ENCODE measurements around the gene IGSF22. TPM values are rescaled to one million over a fixed set of nuclear protein-coding genes. Genes with fewer than 3 reads are reported as not detected.

The IGSF22 gene
- total RNA-seq, 2 experiments from 2014 or later = 0.35 to 0.64 TPM

- CTCF ChIA-PET = interaction anchor here (0.8 to 1.9 kb wide), 6 partner anchors 9 to 25 kb away, joined by 3 to 6 read pairs (median 4); no protein-coding TSS in a partner anchor
- ATAC-seq = no peak
- Mint-ChIP-seq H3K9me3 (ENCODE audit: low read depth) (no peaks in the 10 kb centered on the region), H3K36me3 (no peaks in the 10 kb centered on the region), H3K4me1 (peaks cover 16% of the 10 kb centered on the region), H3K27me3 (peaks cover 41% of the 10 kb centered on the region), H3K4me3 (no peak overlapping the region), H3K27ac (no peak overlapping the region)
- no peak for DNase-seq
Observed at GRCh38 chr11:18704045-18704645, 21.8 kb downstream of the IGSF22 start.

- Mint-ChIP-seq H3K4me1 (peaks cover 18% of the 10 kb centered on the region), H3K4me3 (no peak overlapping the region), H3K36me3 (no peaks in the 10 kb centered on the region), H3K27me3 (peaks cover 37% of the 10 kb centered on the region), H3K27ac (no peak overlapping the region), H3K9me3 (ENCODE audit: low read depth) (no peaks in the 10 kb centered on the region)
- DNase-seq (no peak), ATAC-seq (no peak)
- CTCF ChIA-PET = interaction anchor here (0.9 to 1.9 kb wide), 3 partner anchors 10 to 19 kb away, joined by 3 to 6 read pairs (median 5); no protein-coding TSS in a partner anchor
Observed at GRCh38 chr11:18703001-18703763, 22.8 kb downstream of the IGSF22 start.

GRCh38 chr11:18701614-18702216 lies 24.3 kb downstream of the IGSF22 start:
- ATAC-seq = no peak

GRCh38 chr11:18700872-18701271 lies 25.1 kb downstream of the IGSF22 start:
- H3K4me1 Mint-ChIP-seq = peaks cover 13% of the 10 kb centered on the region
- H3K27me3 Mint-ChIP-seq = peaks cover 21% of the 10 kb centered on the region
- H3K36me3 Mint-ChIP-seq = no peaks in the 10 kb centered on the region
- no peaks in the 10 kb centered on the region for H3K9me3 Mint-ChIP-seq (ENCODE audit: low read depth)
- no peak overlapping the region for H3K27ac Mint-ChIP-seq
- no peak overlapping the region for H3K4me3 Mint-ChIP-seq
- CTCF ChIA-PET = interaction anchor here (1.0 to 1.4 kb wide), 2 partner anchors 21 to 24 kb away, joined by 3 to 4 read pairs; no protein-coding TSS in a partner anchor
- ATAC-seq (no peak), DNase-seq (no peak)

More at GRCh38 chr11:18701614-18702216, 24.3 kb downstream of the IGSF22 start:
- Mint-ChIP-seq H3K36me3 (no peaks in the 10 kb centered on the region), H3K9me3 (ENCODE audit: low read depth) (no peaks in the 10 kb centered on the region), H3K4me1 (peaks cover 17% of the 10 kb centered on the region), H3K27ac (no peak overlapping the region), H3K4me3 (no peak overlapping the region), H3K27me3 (peaks cover 25% of the 10 kb centered on the region)
- no peak for DNase-seq
- CTCF ChIA-PET = interaction anchor here (0.9 to 1.0 kb wide), 2 partner anchors 20 to 29 kb away, joined by 4 read pairs; no protein-coding TSS in a partner anchor

DNA sequence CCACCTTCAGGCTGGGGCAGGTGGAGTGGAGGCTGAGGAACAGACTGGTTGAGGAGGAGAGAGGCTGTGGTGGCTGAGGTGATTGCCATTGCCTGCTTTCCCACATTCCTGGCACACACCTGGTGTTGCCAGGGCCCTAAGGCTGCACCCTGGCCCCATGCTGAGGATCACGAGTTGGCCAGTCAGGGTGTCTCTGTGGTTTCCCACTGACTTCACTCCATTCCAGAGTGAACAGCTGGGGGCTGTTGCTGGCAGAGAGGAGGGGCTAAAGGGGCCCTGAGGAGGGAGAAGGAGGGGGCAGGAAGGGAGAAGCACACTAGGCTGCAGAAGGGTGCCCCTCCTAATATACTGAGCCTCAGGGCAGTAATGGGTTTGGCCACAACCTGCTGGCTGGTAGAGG lies 25.6 kb downstream of the IGSF22 start:
- H3K9me3 Mint-ChIP-seq (ENCODE audit: low read depth) = no peaks in the 10 kb centered on the region
- H3K4me1 Mint-ChIP-seq = peaks cover 8% of the 10 kb centered on the region
- CTCF ChIA-PET = interaction anchor here (1.4 kb wide), 1 partner anchor 23 kb away, joined by 3 read pairs; no protein-coding TSS in a partner anchor
- peaks cover 19% of the 10 kb centered on the region for H3K27me3 Mint-ChIP-seq
- DNase-seq = no peak
- peak overlapping the region; percentile 12 for H3K4me3 Mint-ChIP-seq
- no peak overlapping the region for H3K27ac Mint-ChIP-seq
- H3K36me3 Mint-ChIP-seq = no peaks in the 10 kb centered on the region
- ATAC-seq = no peak

DNA sequence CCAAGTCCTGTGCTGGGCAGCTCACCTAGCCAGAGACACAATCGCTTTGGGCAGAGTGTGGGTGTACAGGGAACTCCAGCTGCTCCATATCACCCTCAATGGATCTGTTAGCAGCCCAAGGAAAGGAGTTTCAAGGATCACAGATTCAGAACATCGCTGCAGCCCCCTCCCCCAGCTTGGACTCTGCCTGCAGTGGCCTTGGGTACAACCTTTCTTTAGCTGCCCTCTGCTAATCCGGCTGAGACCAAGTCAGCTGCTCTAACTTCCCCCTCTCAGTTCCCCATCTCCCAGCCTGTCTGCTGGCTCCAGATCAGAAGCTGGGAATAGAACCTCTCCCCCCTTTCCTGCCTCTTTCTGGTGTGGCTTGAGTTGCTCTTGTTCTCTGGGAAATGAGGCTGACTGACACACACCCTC lies 26.1 kb downstream of the IGSF22 start:
- peaks cover 16% of the 10 kb centered on the region for H3K27me3 Mint-ChIP-seq
- CTCF ChIA-PET = interaction anchor here (1.3 to 1.4 kb wide), 2 partner anchors 23 to 585 kb away, joined by 3 read pairs; no protein-coding TSS in a partner anchor
- no peak overlapping the region for H3K27ac Mint-ChIP-seq
- DNase-seq (no peak), ATAC-seq (no peak)
- no peaks in the 10 kb centered on the region for H3K36me3 Mint-ChIP-seq
- no peaks in the 10 kb centered on the region for H3K9me3 Mint-ChIP-seq (ENCODE audit: low read depth)
- H3K4me3 Mint-ChIP-seq = peak overlapping the region; percentile 66
- peaks cover 6% of the 10 kb centered on the region for H3K4me1 Mint-ChIP-seq

GRCh38 chr11:18699269-18699596 lies 26.8 kb downstream of the IGSF22 start:
- ATAC-seq = no peak
- H3K36me3 Mint-ChIP-seq = no peaks in the 10 kb centered on the region
- CTCF ChIA-PET = interaction anchor here (1.0 to 2.2 kb wide), 3 partner anchors 8 to 584 kb away, joined by 3 to 7 read pairs (median 3); no protein-coding TSS in a partner anchor

GRCh38 chr11:18698341-18699268 lies 27.4 kb downstream of the IGSF22 start, which contains the start of gene TMEM86A:
TMEM86A (plus strand) TSS chr11:18698779; CDS start chr11:18698887, 108 bp downstream.
- CTCF ChIA-PET = interaction anchor here (0.7 to 2.2 kb wide), 9 partner anchors 9 to 584 kb away, joined by 3 to 16 read pairs (median 3); no protein-coding TSS in a partner anchor
- Mint-ChIP-seq H3K36me3 (no peaks in the 10 kb centered on the region), H3K4me1 (peaks cover 8% of the 10 kb centered on the region), H3K27me3 (peaks cover 12% of the 10 kb centered on the region), H3K9me3 (ENCODE audit: low read depth) (no peaks in the 10 kb centered on the region), H3K27ac (peak within 1 kb of the TSS; percentile 1), H3K4me3 (peak within 1 kb of the TSS; percentile 71)
- peak; percentile 96 for ATAC-seq
- DNase-seq = peak; percentile 93

More at GRCh38 chr11:18699269-18699596, 26.8 kb downstream of the IGSF22 start:
- Mint-ChIP-seq H3K27ac (no peak overlapping the region), H3K4me3 (peak overlapping the region; percentile 66), H3K27me3 (peaks cover 16% of the 10 kb centered on the region), H3K9me3 (ENCODE audit: low read depth) (no peaks in the 10 kb centered on the region), H3K4me1 (peaks cover 6% of the 10 kb centered on the region)
- DNase-seq = no peak

GRCh38 chr11:18697576-18697975 lies 28.4 kb downstream of the IGSF22 start:
- no peak overlapping the region for H3K27ac Mint-ChIP-seq
- H3K9me3 Mint-ChIP-seq (ENCODE audit: low read depth) = no peaks in the 10 kb centered on the region
- DNase-seq (no peak), ATAC-seq (no peak)
- peaks cover 14% of the 10 kb centered on the region for H3K4me1 Mint-ChIP-seq
- peak overlapping the region; percentile 71 for H3K4me3 Mint-ChIP-seq
- H3K36me3 Mint-ChIP-seq = no peaks in the 10 kb centered on the region
- H3K27me3 Mint-ChIP-seq = peaks cover 12% of the 10 kb centered on the region
- CTCF ChIA-PET = interaction anchor here (1.1 to 2.2 kb wide), 5 partner anchors 24 to 453 kb away, joined by 3 to 16 read pairs (median 5); no protein-coding TSS in a partner anchor

GRCh38 chr11:18696638-18697225 lies 29.3 kb downstream of the IGSF22 start:
- Mint-ChIP-seq H3K27me3 (peaks cover 12% of the 10 kb centered on the region), H3K4me1 (peaks cover 20% of the 10 kb centered on the region), H3K9me3 (ENCODE audit: low read depth) (no peaks in the 10 kb centered on the region), H3K4me3 (no peak overlapping the region), H3K27ac (no peak overlapping the region), H3K36me3 (no peaks in the 10 kb centered on the region)
- DNase-seq (no peak), ATAC-seq (no peak)
- CTCF ChIA-PET = interaction anchor here (0.7 to 2.2 kb wide), 2 partner anchors 26 to 35 kb away, joined by 3 to 7 read pairs; no protein-coding TSS in a partner anchor

DNA sequence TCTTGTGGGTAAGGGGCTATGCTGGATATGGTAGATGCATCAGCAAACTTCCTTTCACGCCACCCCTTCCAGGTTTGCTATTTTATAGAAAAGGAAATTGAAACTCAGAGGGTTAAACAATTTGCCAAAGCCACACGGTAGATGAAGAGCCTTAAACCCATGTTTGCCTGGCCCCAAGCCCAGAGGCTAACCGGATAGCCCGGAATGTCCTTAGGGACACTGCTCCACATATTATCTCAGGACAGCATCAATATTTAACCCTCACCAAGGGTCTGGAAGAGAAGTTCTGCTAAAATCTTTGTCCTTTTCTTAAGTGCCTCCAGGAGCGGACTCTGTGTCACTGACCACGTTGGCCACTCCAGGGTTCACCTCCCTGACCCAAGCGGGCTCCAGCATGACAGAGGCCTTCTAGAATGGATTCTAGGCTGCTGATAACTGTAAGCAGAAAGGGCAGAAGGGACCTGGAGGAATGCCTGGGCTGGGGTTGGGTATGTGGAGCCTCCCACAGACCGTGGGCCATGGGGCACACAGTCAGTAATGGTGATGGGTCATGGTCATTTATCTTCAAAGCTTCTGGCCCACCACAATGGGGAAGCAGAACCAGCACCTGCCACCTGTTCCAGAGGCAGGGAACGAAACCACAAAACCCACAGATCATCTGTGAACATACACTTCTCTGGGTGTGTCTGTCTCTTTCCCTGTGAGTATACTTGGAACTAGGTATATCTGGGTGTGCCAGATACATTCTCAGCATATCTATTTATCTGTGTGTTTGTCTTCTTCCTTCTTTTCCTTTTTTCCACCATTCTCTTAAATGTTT lies 32.8 kb downstream of the IGSF22 start:
- no peak for DNase-seq
- H3K4me1 Mint-ChIP-seq = peaks cover 23% of the 10 kb centered on the region
- no peak for ATAC-seq
- H3K36me3 Mint-ChIP-seq = no peaks in the 10 kb centered on the region
- no peaks in the 10 kb centered on the region for H3K9me3 Mint-ChIP-seq (ENCODE audit: low read depth)
- no peak overlapping the region for H3K27ac Mint-ChIP-seq
- no peak overlapping the region for H3K4me3 Mint-ChIP-seq
- H3K27me3 Mint-ChIP-seq = no peaks in the 10 kb centered on the region
- CTCF ChIA-PET = no interaction called here
